ENCODE results near the gene ZNF521.
A peak's percentile ranks its signal among the peaks of the same experiment; 100 is the strongest.

GRCh38 chr18:25334588-25334987 lies 17.4 kb downstream of the ZNF521 start:
- TF ChIP-seq EZH2phosphoT487 (IDR thresholded peaks at IDR 0.05; ENCODE audit: borderline replicate concordance, low read length) (no peak), CTCF (conservative IDR thresholded peaks at IDR 0.05; ENCODE audit: low read depth, low read length) (0 out of 2 replicates have a peak, but pooled peaks have one; percentile 21)
